Heart left ventricle (tissue), 13 donors: ENCODE measurements around the gene API5.

ENCODE experiments used
- POLR2A ChIP-seq, 2 donors: fragments of 450-650 bp; IDR thresholded peaks; one replicate each; pipeline ENCODE4 v1.6.1; 2017; ENCODE audit warnings: antibody characterized with exemption in 2 of 2, mild to moderate bottlenecking in 2 of 2, moderate library complexity in 2 of 2
- TF ChIP-seq, protein P1 (sequence below), 12 donors: fragments of 200-600 bp; sonication (generic) in 4 of 12; IDR thresholded peaks; one replicate each; pipeline versions ENCODE4 v1.5.0 to v1.8.0; 2018 to 2022; ENCODE audit warnings: antibody characterized with exemption in 12 of 12, mild to moderate bottlenecking in 5 of 12
- donor health status: ischemic (EF 13 %, LVEDD 7.1; RV severe dilation, severe dysfunction).
- donor health status: DM: no; HTN: yes; CAD: no.
- donor health status: DM: no; HTN: no; CAD: no.
- donor health status: ischemic (EF 25% LVEDD 6.9; RV normal size, moderate dysfunction).
- donor health status: ischemic (EF 25% LVEDD 5.7; RV mildly dilated, moderate dysfunction).
- donor health status: ischemic (EF 35%, LVEDD 5.7; RV mildly dilated, moderate dysfunction).
- donor health status: nonischemic (EF 11% LVEDD 7.7; RV severe dilation, severe dysfunction).
- donor health status: DM: yes; HTN: yes; CAD: no.
- donor health status: PGD.
- donor health status: ischemic (EF 29% LVEDD 5.4; RV normal size, mild dysfunction).
- donor health status: nonischemic (EF 23%, LVEDD 6.1; RV moderate dilation, normal function).

GRCh38 chr11:43354311-43354710, 42.5 kb downstream of the API5 start:
- no peak for TF ChIP-seq POLR2A (IDR thresholded peaks at IDR 0.05)
- TF ChIP-seq, protein P1, sequence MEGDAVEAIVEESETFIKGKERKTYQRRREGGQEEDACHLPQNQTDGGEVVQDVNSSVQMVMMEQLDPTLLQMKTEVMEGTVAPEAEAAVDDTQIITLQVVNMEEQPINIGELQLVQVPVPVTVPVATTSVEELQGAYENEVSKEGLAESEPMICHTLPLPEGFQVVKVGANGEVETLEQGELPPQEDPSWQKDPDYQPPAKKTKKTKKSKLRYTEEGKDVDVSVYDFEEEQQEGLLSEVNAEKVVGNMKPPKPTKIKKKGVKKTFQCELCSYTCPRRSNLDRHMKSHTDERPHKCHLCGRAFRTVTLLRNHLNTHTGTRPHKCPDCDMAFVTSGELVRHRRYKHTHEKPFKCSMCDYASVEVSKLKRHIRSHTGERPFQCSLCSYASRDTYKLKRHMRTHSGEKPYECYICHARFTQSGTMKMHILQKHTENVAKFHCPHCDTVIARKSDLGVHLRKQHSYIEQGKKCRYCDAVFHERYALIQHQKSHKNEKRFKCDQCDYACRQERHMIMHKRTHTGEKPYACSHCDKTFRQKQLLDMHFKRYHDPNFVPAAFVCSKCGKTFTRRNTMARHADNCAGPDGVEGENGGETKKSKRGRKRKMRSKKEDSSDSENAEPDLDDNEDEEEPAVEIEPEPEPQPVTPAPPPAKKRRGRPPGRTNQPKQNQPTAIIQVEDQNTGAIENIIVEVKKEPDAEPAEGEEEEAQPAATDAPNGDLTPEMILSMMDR (IDR thresholded peaks at IDR 0.05): no peak
